SK-N-SH treated with all-trans-retinoic acid at 6 μM for 48 hours (cell line): ENCODE data around the gene SEMA4B.
A peak's percentile ranks its signal among the peaks of the same experiment; 100 is the strongest.

ENCODE experiments used
- ATAC-seq: fragments of 200-7000 bp; cut with Tn5 transposase; 3 replicates; pipeline ENCODE4 v1.9.1; 2020; ENCODE audit warnings: mild to moderate bottlenecking, moderate library complexity
- ARNTL ChIP-seq: fragments of 450-650 bp; formaldehyde crosslinking; IDR thresholded peaks from 2 replicates; pipeline ENCODE4 v1.5.0; 2020; ENCODE audit warnings: low read depth, mild to moderate bottlenecking, moderate library complexity, borderline replicate concordance
- BACH2 ChIP-seq: fragments of 250-450 bp; sonication (Bioruptor Pico); IDR thresholded peaks from 2 replicates; pipeline ENCODE4 v1.9.0; 2021; ENCODE audit warnings: mild to moderate bottlenecking, borderline replicate concordance
- CSDC2 ChIP-seq: fragments of 250-450 bp; sonication (Bioruptor Pico); IDR thresholded peaks from 2 replicates; pipeline ENCODE4 v1.5.0; 2020; ENCODE audit warnings: mild to moderate bottlenecking, moderate library complexity
- ESRRG ChIP-seq: fragments of 250-450 bp; sonication (Bioruptor Pico); IDR thresholded peaks from 2 replicates; pipeline ENCODE4 v1.6.1; 2021; ENCODE audit warnings: mild to moderate bottlenecking
- GLIS3 ChIP-seq: fragments of 250-450 bp; sonication (Bioruptor Pico); IDR thresholded peaks from 2 replicates; pipeline ENCODE4 v1.5.0; 2020; ENCODE audit warnings: mild to moderate bottlenecking, moderate library complexity
- OSR1 ChIP-seq: fragments of 250-450 bp; sonication (Bioruptor Pico); IDR thresholded peaks from 2 replicates; pipeline ENCODE4 v1.8.0; 2022; ENCODE audit warnings: moderate library complexity, mild to moderate bottlenecking, inconsistent platforms
- PPARA ChIP-seq: fragments of 250-450 bp; sonication (Bioruptor Pico); IDR thresholded peaks from 2 replicates; pipeline ENCODE4 v1.5.0; 2020; ENCODE audit warnings: mild to moderate bottlenecking, borderline replicate concordance
- RARB ChIP-seq: fragments of 250-450 bp; sonication (Bioruptor Pico); IDR thresholded peaks from 2 replicates; pipeline ENCODE4 v1.8.0; 2021; ENCODE audit warnings: mild to moderate bottlenecking, moderate library complexity
- SNAI2 ChIP-seq: fragments of 250-450 bp; sonication (Bioruptor Pico); IDR thresholded peaks from 2 replicates; pipeline ENCODE4 v1.5.0; 2020; ENCODE audit warnings: mild to moderate bottlenecking, moderate library complexity
- TCF4 ChIP-seq: fragments of 250-450 bp; sonication (Bioruptor Pico); IDR thresholded peaks from 2 replicates; pipeline ENCODE4 v1.8.0; 2021; ENCODE audit warnings: mild to moderate bottlenecking, moderate library complexity, borderline replicate concordance
- TOX ChIP-seq: fragments of 250-450 bp; sonication (Bioruptor Pico); IDR thresholded peaks from 2 replicates; pipeline ENCODE4 v1.8.0; 2021; ENCODE audit warnings: mild to moderate bottlenecking, moderate library complexity, borderline replicate concordance
- ZC3H10 ChIP-seq: fragments of 250-450 bp; sonication (Bioruptor Pico); IDR thresholded peaks from 2 replicates; pipeline ENCODE4 v1.5.1; 2021; ENCODE audit warnings: mild to moderate bottlenecking, moderate library complexity
- ZFP3 ChIP-seq: fragments of 250-450 bp; sonication (Bioruptor Pico); IDR thresholded peaks from 2 replicates; pipeline ENCODE4 v1.5.0; 2020; ENCODE audit warnings: mild to moderate bottlenecking, moderate library complexity
- ZFP30 ChIP-seq: fragments of 450-650 bp; formaldehyde crosslinking; IDR thresholded peaks from 2 replicates; pipeline ENCODE4 v1.5.0; 2022; ENCODE audit warnings: mild to moderate bottlenecking, moderate library complexity
- ZNF70 ChIP-seq: fragments of 450-650 bp; formaldehyde crosslinking; IDR thresholded peaks from 2 replicates; pipeline ENCODE4 v1.5.0; 2020; ENCODE audit warnings: mild to moderate bottlenecking, moderate library complexity
- ZNF8 ChIP-seq: fragments of 450-650 bp; formaldehyde crosslinking; IDR thresholded peaks from 2 replicates; pipeline ENCODE4 v1.5.0; 2020; ENCODE audit warnings: mild to moderate bottlenecking, moderate library complexity
- TF ChIP-seq, protein P1 (sequence below): fragments of 250-450 bp; sonication (Bioruptor Pico); IDR thresholded peaks from 2 replicates; pipeline ENCODE4 v1.8.0; 2020; ENCODE audit warnings: mild to moderate bottlenecking, moderate library complexity, borderline replicate concordance
- TF ChIP-seq, protein P2 (sequence below): fragments of 250-450 bp; sonication (Bioruptor Pico); IDR thresholded peaks from 2 replicates; pipeline ENCODE4 v1.5.1; 2020; ENCODE audit warnings: low read depth, mild to moderate bottlenecking, moderate library complexity
- TF ChIP-seq, protein P3 (sequence below): fragments of 250-450 bp; sonication (Bioruptor Pico); IDR thresholded peaks from 2 replicates; pipeline ENCODE4 v1.8.0; 2021; ENCODE audit warnings: low read depth, mild to moderate bottlenecking, moderate library complexity, borderline replicate concordance
- TF ChIP-seq, protein P4 (sequence below): fragments of 250-450 bp; sonication (Bioruptor Pico); IDR thresholded peaks from 2 replicates; pipeline ENCODE4 v1.5.1; 2021; ENCODE audit warnings: mild to moderate bottlenecking, moderate library complexity

The SEMA4B gene

DNA sequence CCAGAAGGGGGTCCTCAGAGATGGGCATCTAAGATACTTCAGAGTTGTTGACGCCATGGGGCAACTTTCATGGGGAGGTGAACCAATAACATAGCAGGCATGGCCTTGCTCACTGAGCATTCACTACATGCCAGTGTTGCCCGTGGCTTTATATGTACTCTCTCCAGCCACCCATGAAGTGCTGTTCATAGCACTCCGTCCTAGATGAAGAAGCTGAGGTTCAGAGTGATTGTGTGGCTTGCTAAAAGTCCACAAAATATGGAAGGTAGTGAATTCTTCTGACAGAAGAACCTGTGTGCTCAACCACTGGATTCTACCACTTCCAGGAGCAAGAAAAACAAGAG lies 9.8 kb upstream of the SEMA4B start:
- TF ChIP-seq BACH2 (CRISPR knock-in tag) (no peak), OSR1 (CRISPR knock-in tag) (no peak), TOX (no peak), ESRRG (CRISPR knock-in tag) (no peak), PPARA (CRISPR knock-in tag) (no peak)
- TF ChIP-seq, protein P1, sequence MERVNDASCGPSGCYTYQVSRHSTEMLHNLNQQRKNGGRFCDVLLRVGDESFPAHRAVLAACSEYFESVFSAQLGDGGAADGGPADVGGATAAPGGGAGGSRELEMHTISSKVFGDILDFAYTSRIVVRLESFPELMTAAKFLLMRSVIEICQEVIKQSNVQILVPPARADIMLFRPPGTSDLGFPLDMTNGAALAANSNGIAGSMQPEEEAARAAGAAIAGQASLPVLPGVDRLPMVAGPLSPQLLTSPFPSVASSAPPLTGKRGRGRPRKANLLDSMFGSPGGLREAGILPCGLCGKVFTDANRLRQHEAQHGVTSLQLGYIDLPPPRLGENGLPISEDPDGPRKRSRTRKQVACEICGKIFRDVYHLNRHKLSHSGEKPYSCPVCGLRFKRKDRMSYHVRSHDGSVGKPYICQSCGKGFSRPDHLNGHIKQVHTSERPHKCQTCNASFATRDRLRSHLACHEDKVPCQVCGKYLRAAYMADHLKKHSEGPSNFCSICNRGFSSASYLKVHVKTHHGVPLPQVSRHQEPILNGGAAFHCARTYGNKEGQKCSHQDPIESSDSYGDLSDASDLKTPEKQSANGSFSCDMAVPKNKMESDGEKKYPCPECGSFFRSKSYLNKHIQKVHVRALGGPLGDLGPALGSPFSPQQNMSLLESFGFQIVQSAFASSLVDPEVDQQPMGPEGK (CRISPR knock-in tag) = no peak
- ATAC-seq = peak; percentile 18

DNA sequence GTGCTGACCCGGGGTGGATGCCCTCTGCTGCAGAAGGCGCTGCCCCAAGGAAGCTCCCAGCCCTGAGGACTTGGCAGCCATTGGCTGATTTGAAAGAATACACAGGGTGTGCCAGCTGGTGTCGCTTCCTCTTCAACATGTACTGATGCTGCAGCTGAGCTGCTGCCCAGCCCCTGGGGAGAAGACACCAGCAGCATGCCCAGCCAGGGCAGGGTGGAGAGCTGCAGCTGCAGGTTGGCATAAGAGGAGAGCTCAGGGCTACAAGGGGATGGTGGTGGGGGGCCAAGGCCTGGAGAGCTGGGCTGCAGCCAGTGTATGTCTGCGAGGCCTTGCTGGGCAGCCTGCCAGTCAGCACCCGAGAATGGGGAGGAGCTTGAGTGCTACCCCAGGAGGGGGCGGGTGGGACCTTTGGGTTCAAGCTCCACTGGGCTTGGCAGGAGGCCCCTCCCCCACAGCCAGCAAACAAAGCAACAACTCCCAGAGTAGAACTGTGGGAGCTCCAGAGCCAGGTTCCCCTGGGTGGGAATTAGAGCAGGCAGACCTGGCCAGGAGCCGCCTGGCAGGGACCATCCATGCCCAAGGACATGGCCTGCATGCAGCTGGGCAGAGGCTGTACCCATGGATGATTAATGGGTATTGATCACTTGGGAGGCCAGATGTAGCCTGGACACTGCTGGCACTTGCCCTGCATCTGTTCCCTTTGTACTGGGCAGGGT lies 9.2 kb upstream of the SEMA4B start:
- no peak for TF ChIP-seq ZFP30 (CRISPR knock-in tag)
- no peak for TF ChIP-seq GLIS3 (CRISPR knock-in tag)
- TF ChIP-seq TCF4 (CRISPR knock-in tag) = peak; percentile 27; the same call in 1 of the 2 replicates
- no peak for TF ChIP-seq PPARA (CRISPR knock-in tag)

DNA sequence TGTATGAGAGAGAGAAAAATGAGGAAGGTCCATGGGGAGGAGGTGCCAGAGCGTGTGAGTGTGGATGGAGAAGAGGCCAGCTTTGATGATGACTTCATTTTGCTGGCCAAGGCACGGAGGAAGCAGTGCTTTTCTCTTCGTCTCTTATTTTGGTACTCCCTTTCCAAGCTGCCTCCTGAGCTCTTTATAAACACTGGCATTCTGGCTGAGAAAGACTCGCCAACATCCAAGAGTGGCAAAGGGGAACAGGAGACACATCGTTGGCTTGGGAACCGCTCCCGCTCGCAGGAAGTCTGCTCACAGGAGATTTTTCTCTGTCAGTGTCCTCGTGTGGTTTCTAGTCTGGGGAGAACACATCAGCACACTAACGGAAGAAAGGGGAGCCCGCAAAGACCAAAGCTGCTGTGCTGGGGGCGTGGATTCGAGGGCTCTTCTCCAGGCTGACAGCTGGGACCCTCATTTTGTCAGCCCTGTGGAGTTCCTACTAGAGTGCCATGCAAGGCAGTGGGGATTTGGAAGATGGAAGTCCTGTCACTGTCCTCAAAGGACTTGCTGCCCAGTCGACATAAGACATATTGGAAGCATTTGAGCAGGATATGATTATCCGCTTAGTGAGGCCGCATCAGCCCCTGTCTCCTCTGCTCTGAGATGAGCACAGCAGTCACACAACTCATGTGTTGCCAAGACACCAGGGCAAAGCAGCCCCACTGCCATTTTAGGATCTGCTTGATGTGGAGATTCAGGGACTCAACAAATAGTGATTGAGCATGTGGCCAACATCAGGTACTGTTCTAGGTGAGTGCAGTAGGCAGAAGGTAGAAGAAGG lies 8.0 kb upstream of the SEMA4B start:
- ATAC-seq = no peak
- no peak for TF ChIP-seq ZFP3
- TF ChIP-seq, protein P1 (CRISPR knock-in tag) = no peak
- TF ChIP-seq TCF4 (CRISPR knock-in tag) = no peak
- TF ChIP-seq PPARA (CRISPR knock-in tag) = no peak
- TF ChIP-seq BACH2 (CRISPR knock-in tag) = no peak
- TF ChIP-seq ARNTL (CRISPR knock-in tag) = no peak
- no peak for TF ChIP-seq CSDC2 (CRISPR knock-in tag)

More for the DNA sequence above, 9.2 kb upstream of the SEMA4B start:
- ATAC-seq = peak; percentile 85

DNA sequence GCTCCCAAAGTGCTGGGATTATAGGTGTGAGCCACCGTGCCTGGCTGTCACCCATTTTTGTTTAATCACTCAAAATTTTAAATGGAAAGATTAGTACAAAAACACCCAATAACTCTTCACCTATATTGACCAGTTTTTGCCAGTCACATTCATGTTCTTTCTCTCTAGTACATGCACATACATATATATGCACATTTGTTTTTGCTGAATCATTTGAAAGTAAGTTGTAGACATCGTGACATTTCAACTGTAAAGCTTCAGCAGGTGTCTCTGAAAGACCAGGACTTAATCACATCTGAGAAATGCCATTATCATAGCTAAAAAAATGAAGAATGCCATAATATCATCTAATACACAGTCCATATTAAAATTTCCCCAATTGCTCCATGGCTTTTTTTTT lies 6.5 kb upstream of the SEMA4B start:
- no peak for ATAC-seq
- TF ChIP-seq BACH2 (CRISPR knock-in tag) (no peak), ZC3H10 (CRISPR knock-in tag) (no peak), ZFP3 (no peak), CSDC2 (CRISPR knock-in tag) (no peak), GLIS3 (CRISPR knock-in tag) (no peak), OSR1 (CRISPR knock-in tag) (no peak), ZNF8 (CRISPR knock-in tag) (no peak), ARNTL (CRISPR knock-in tag) (no peak), RARB (CRISPR knock-in tag) (no peak), TCF4 (CRISPR knock-in tag) (no peak), PPARA (CRISPR knock-in tag) (no peak), ESRRG (CRISPR knock-in tag) (no peak), ZNF70 (CRISPR knock-in tag) (no peak), SNAI2 (CRISPR knock-in tag) (no peak)
- TF ChIP-seq, protein P2, sequence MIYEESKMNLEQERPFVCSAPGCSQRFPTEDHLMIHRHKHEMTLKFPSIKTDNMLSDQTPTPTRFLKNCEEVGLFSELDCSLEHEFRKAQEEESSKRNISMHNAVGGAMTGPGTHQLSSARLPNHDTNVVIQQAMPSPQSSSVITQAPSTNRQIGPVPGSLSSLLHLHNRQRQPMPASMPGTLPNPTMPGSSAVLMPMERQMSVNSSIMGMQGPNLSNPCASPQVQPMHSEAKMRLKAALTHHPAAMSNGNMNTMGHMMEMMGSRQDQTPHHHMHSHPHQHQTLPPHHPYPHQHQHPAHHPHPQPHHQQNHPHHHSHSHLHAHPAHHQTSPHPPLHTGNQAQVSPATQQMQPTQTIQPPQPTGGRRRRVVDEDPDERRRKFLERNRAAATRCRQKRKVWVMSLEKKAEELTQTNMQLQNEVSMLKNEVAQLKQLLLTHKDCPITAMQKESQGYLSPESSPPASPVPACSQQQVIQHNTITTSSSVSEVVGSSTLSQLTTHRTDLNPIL (CRISPR knock-in tag) = no peak
- TF ChIP-seq, protein P3, sequence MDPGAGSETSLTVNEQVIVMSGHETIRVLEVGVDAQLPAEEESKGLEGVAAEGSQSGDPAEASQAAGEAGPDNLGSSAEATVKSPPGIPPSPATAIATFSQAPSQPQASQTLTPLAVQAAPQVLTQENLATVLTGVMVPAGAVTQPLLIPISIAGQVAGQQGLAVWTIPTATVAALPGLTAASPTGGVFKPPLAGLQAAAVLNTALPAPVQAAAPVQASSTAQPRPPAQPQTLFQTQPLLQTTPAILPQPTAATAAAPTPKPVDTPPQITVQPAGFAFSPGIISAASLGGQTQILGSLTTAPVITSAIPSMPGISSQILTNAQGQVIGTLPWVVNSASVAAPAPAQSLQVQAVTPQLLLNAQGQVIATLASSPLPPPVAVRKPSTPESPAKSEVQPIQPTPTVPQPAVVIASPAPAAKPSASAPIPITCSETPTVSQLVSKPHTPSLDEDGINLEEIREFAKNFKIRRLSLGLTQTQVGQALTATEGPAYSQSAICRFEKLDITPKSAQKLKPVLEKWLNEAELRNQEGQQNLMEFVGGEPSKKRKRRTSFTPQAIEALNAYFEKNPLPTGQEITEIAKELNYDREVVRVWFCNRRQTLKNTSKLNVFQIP = no peak
- TF ChIP-seq, protein P4, sequence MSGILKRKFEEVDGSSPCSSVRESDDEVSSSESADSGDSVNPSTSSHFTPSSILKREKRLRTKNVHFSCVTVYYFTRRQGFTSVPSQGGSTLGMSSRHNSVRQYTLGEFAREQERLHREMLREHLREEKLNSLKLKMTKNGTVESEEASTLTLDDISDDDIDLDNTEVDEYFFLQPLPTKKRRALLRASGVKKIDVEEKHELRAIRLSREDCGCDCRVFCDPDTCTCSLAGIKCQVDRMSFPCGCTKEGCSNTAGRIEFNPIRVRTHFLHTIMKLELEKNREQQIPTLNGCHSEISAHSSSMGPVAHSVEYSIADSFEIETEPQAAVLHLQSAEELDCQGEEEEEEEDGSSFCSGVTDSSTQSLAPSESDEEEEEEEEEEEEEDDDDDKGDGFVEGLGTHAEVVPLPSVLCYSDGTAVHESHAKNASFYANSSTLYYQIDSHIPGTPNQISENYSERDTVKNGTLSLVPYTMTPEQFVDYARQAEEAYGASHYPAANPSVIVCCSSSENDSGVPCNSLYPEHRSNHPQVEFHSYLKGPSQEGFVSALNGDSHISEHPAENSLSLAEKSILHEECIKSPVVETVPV = no peak
- TF ChIP-seq, protein P1 (CRISPR knock-in tag) = no peak
